Transverse colon (tissue), 4 donors: ENCODE results near the gene RUNX1.

Experiments used
- EP300 ChIP-seq: sonication (generic); formaldehyde crosslinking; IDR thresholded peaks from one replicate; pipeline ENCODE4 v1.6.1; 2017; ENCODE audit warnings: antibody characterized with exemption, low read depth
- POLR2A ChIP-seq: fragments of 450-650 bp; IDR thresholded peaks from one replicate; pipeline ENCODE4 v1.6.1; 2016; ENCODE audit warnings: antibody characterized with exemption, mild to moderate bottlenecking, moderate library complexity
- POLR2AphosphoS5 ChIP-seq, 3 donors: sonication (generic); formaldehyde crosslinking; IDR thresholded peaks; one replicate each; pipeline ENCODE4 v1.6.1; 2016; ENCODE audit warnings: antibody characterized with exemption in 3 of 3
- TF ChIP-seq, protein P1 (sequence below), 5 experiments: fragments of 200-600 bp in 3 of 5; fragments of 450-650 bp in 2 of 5; sonication (generic) in 3 of 5; IDR thresholded peaks; 1 replicate in 2 of 5; 2 replicates in 3 of 5; pipeline ENCODE4 v1.5.1; 2016 to 2017; ENCODE audit warnings: antibody characterized with exemption in 5 of 5, inconsistent platforms in 3 of 5, mild to moderate bottlenecking in 2 of 5, moderate library complexity in 1 of 5

DNA sequence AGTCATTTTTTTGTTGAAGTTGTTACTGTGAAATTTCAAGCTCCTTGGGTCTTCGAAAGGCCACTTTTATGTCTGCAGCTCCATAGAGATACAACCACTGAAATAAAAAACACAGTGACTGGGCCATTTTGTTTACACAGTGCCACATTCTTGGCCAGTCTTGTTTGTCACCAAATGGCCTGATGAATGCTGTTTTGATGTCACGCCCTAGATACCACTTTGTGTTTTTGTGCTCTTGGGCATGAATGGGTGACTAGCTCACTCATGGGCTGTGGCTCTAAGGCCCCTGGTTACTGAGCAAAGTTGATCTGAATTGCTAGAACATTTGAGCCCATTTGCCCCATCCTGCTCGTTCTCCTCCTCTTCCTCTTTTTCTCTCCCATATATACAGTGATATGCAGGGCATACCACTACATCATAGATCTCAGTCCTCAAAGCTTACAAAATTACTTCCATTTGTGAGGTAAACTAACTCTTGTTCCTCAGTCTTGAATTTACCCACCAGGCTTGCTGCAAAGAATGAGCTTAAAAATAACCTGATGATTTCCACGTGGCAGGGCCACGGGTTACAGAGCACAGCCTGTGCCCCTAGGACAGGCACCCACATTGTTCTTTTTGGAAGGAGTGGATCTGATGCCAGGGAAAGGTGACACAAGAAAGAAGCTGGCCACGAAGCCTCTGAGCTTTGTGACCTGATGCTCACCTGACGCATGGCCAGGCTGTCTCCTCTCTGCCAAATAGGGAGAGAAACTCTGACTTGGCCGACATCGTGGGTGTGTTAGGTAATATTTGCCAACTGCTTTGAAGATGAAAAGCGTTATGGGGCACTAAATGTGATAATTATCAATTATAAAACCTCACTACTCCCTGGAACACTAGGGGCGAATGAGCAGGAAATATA, 92.4 kb downstream of the RUNX1 start:
- TF ChIP-seq, protein P1, sequence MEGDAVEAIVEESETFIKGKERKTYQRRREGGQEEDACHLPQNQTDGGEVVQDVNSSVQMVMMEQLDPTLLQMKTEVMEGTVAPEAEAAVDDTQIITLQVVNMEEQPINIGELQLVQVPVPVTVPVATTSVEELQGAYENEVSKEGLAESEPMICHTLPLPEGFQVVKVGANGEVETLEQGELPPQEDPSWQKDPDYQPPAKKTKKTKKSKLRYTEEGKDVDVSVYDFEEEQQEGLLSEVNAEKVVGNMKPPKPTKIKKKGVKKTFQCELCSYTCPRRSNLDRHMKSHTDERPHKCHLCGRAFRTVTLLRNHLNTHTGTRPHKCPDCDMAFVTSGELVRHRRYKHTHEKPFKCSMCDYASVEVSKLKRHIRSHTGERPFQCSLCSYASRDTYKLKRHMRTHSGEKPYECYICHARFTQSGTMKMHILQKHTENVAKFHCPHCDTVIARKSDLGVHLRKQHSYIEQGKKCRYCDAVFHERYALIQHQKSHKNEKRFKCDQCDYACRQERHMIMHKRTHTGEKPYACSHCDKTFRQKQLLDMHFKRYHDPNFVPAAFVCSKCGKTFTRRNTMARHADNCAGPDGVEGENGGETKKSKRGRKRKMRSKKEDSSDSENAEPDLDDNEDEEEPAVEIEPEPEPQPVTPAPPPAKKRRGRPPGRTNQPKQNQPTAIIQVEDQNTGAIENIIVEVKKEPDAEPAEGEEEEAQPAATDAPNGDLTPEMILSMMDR (IDR thresholded peaks at IDR 0.05), result no peak
- TF ChIP-seq POLR2A (no peak), POLR2AphosphoS5 (IDR thresholded peaks at IDR 0.05) (no peak), EP300 (no peak)
